ENCODE results near the gene FNBP1.

Gene FNBP1

GRCh38 chr9:129863059-129863690 is 179.8 kb downstream of the FNBP1 start:
- peak in 1 of 4 experiments; percentile 54 for DNase-seq (ENCODE audit: low read depth in 4 of 4, low spot score in 1 of 4)

DNA sequence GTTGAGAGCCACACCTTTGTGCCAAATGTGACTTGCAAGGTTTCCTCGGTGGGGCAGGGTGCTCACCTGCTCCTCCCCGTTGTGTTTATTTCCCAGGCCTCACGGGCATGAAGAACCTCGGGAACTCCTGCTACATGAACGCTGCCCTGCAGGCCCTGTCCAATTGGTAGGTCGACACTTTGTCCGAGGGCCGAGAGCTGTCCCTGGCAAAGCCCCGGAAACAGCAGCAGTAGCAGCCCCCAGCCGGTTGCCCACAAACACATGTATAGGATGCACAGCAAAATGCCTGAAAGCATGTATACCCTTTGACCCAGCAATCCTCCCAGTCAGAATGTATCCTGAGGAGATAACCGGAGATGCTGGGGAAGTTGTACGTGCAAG is 181.6 kb downstream of the FNBP1 start:
- DNase-seq (ENCODE audit: low read depth in 4 of 4, low spot score in 1 of 4): no peak

DNA sequence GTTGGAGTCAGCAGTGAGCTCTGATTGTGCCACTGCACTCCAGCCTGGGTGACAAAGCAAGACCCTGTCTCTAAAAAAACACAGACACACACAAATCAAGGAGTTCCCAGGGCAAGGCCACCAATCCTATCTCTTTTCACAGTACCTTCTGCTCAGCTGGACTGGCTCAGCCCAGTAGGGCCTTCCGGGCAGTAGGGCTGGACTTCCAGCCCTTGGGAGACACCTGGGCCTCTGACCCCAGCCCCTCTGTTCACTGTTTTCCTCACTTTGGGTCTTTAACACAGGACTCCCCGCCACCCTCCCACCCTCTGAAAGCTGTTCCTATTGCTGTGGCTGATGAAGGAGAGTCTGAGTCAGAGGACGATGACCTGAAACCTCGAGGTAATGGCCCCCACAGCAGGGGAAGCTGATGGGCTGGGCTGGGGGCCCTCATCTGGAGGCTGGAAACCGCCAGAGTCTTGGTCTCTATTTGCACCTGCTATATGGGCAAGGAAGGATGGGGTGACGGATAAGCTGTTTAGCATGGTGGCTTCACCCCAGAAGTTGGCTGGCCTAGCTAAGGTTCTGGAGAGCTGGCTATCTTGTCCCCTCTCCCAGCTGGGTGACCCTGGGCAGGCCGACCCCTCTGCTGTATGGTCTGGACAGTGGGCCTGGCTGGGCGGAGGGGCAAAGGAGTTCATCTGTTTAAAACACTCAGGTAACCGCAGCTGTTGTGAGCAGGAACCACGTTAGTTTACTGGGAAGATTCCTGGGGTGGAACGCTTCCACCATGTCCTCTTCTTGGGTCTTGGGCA is 182.1 kb downstream of the FNBP1 start:
- no peak for DNase-seq (ENCODE audit: low read depth in 4 of 4, low spot score in 1 of 4)

GRCh38 chr9:129858167-129858962 is 184.6 kb downstream of the FNBP1 start:
- no peak for DNase-seq (ENCODE audit: low read depth in 4 of 4, low spot score in 1 of 4)

DNA sequence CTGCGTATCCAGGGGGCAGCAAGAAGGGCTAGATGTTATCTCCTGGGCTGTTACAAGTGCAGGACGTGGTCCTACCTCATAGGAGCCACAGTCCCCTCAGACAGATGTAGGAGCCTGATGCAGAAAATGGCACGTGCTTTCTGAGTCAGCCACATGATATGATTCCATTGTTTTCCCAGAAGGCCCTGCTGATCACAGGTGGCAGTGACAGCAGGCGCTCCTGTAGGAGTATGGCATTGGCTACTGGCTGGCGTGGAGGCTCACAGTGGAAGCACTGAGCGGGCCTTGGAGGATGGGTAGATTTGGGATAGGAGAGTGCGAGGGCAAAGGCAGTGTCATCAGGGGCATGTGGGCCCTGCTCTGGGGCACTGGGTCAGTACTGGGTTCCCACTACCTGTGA is 185.8 kb downstream of the FNBP1 start:
- no peak for DNase-seq (ENCODE audit: low read depth in 4 of 4, low spot score in 1 of 4)

DNA sequence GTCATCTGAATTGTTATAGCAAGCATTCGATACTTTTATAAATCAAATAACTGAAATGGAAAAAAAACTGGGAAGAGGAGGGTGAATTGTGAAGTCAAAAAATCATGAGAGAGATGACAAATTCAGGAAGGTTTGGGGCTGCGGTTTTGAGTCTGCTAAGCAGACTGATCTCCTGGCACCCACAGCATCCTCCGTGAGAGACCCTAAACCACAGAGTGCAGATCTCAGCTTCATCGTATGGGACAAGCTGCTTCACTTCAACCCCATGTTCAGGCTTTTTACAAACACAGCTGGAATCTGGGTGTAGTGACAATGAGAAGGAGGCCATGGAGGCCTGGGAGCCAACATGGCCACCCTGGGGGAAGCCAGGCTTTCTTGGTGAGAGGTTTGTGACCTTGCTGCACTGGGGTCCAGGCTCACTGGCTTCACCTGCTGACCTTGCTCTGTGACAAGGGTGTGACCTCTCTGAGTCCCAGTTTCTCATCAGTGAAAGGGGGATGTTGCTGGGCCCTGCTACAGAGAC is 188.3 kb downstream of the FNBP1 start:
- DNase-seq (ENCODE audit: low read depth in 4 of 4, low spot score in 1 of 4): no peak

DNA sequence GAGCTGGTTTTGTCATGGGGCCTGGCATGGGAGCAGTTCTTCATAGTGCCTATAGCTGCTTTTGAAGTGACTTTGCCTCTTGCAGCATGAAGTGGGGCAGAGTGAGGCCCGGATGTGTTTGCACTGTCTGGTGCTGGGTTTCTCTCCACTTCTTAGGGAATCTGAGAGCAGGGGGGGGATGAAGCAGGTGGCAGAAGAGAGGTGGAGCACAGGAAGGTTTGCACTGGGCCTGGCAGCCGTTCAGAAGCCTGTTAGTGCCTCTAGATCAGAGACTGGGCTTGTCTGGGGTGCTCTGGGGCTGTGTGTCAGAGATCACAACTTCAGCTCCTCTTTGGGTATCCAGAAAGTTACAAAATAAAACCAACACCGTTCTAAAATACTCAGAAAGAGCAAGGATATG is 189.4 kb downstream of the FNBP1 start:
- no peak for DNase-seq (ENCODE audit: low read depth in 4 of 4, low spot score in 1 of 4)

- DNase-seq (ENCODE audit: low read depth in 4 of 4, low spot score in 1 of 4): no peak
Measured at GRCh38 chr9:129852579-129852978, 190.4 kb downstream of the FNBP1 start.

DNA sequence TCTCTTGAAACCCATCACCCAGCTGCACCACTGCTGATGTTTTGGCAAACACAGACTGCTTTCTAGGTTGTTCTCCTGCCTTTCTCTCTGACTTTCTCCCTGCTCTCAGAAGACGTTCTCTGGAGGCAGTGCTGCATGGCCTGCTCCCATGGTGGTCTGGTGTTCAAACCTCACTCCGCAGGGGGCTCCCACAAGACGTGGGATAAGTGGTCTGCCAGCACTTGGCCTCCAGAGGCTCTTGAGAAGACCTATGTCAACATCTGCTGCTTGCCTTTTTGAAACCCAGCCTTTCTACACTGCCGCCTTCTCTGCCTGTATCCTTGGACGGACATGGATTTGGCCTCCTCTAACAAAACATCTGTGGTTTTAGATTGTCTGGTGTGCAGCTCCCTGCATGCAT is 191.2 kb downstream of the FNBP1 start:
- no peak for DNase-seq (ENCODE audit: low read depth in 4 of 4, low spot score in 1 of 4)

DNA sequence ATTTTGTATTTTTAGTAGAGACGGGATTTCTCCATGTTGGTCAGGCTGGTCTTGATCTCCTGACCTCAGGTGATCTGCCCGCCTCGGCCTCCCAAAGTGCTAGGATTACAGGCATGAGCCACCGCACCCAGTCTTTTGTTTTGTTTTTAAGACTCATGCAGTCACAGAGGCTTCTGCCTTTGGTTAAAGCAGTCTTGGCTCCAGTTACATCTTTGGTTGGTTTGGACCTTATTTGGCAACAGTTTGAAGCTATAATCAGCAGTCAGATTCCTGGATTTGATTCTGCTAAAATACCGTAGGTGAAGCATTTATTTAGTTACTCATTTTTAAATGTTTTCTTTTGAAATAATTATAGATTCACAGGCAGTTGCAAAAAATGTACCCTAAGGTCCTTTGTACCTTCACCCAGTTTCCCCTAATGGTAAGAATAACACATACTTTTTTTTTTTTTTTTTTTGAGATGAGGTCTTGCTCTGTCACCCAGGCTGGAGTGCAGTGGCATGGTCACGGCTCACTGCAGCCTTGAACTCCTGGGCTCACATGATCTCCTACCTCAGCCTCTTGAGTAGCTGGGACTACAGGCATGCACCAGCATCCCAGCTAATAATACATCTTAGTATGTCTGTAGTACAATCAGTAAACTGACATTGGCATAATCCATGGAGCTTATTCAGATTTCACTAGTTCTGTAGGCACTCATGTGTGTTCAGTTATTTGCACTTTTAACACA is 192.0 kb downstream of the FNBP1 start:
- DNase-seq (ENCODE audit: low read depth in 4 of 4, low spot score in 1 of 4): no peak

DNA sequence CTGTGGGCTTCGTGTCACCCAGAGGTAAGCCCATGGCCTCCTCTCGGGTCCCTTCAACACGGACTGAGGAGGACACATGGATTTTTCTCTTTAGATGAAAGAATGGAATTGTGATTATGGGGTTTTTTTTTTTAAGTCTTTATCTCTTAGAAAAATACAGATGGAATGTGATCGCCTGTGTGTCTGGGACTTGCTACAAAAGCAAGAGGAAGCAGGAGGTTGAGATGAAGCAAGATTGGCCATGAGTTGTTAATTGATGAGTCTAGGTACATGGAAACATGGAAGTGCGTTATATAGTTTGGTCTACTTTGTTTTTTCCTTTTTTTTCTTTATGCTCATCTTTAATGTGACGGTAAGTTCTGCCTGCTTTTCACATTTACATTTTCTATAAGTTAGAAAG is 193.1 kb downstream of the FNBP1 start:
- DNase-seq (ENCODE audit: low read depth in 4 of 4, low spot score in 1 of 4): no peak

DNA sequence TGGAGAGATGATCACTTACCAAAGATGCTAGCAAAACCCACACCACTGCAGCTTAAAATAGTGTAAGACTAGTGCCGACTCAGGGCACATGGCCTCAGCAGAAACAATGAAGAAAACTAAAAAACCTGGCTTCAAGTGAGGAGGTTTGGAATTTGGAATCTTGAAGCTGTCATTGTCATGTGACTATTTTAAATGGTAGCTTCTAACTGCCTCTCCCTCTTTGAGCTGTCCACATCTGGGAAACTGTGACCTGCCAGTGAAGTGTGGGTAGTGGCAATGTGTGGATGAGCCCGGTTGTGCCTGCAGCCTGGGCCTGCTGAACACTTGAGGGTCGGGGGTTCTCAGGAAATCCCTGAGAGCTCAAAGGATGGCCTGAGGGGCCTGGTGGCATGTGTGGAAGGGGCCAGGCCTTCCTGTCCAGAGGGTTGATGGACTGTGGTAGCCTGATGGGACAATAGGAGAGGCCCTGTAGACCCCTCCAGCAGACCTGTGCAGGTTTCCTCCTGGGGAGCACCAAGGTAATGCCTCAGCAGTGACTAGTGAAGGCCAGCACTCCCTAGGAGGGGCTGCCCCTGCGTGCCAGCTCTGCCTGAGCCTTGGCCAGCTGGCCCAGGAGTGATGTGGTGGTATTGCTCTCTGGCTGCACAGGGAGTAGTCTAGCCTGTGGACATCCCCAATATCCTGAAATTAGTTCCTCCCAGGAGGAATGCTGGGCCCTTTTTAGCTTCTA is 194.1 kb downstream of the FNBP1 start:
- no peak for DNase-seq (ENCODE audit: low read depth in 4 of 4, low spot score in 1 of 4)

GRCh38 chr9:129845373-129845772 is 197.6 kb downstream of the FNBP1 start:
- DNase-seq (ENCODE audit: low read depth in 4 of 4, low spot score in 1 of 4): no peak

DNA sequence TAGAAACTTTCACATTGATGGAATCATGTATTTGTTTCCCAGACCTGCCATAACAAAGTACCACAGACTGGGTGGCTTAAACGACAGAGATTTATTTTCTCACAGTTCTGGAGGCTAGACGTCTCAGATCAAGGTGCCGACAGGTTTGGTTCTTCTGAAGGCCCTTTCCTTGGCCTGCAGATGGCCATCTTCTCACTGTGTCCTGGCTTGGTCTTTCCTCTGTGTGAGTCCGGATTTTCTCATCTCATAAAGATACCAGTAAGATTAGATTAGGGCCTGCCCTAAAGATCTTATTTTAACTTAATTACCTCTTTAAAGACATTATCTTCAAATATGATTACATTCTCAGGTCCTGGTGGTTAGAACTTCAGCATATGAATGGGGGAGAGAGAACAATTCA is 201.9 kb downstream of the FNBP1 start:
- no peak for DNase-seq (ENCODE audit: low read depth in 4 of 4, low spot score in 1 of 4)

GRCh38 chr9:129840034-129840433 is 203.0 kb downstream of the FNBP1 start:
- no peak for DNase-seq (ENCODE audit: low read depth in 4 of 4, low spot score in 1 of 4)

DNA sequence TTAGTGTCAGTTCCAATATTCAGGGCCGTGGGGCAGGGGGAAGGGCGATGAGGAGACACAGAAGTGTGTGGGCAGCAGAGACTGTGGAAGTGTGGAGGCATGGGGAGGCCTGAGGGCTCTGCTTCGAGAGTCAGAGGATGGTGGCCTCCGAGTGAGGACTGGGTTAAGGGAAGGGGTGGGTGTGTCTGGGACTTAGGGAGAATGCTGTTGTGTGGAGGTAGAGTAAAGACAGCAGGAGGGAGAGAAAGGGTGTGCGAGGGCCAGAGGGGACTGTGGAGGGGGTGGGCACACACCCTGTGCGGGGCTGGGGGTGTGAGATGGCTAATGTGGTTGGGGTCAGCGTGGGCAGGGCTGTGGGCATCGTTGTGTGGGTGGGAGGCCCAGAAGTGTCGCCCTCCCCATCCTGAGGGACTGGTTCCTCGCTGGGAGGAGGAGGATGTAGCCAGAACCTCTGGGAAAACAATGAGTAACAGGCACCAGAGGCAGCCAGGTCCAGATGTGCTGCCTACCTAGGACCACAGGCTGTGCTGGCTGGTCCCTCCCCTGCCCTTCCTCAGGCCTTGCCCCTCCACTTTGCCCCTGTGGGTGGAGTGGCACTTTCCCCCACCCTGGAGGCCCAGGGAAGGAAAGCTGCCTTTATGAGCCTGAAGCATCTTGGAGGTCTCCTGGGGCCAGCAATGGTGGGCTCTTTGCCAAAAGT is 203.5 kb downstream of the FNBP1 start:
- no peak for DNase-seq (ENCODE audit: low read depth in 4 of 4, low spot score in 1 of 4)

- no peak for DNase-seq (ENCODE audit: low read depth in 4 of 4, low spot score in 1 of 4)
Measured at GRCh38 chr9:129838707-129839259, 204.2 kb downstream of the FNBP1 start.

All from stimulated activated CD4-positive, alpha-beta T cell treated with anti-CD3 and anti-CD28 coated beads, Interleukin-1b, Interleukin-23, amount 100 ng/mL, for 24 hours (primary cell).